Sciatic nerve (tissue), 2 donors: Measurements from ENCODE around the gene PLCXD1. TPM values are rescaled to one million over a fixed set of nuclear protein-coding genes. Genes with fewer than 3 reads are reported as not detected.
"Not testable (repeated sequence)": the region's sequence is repeated elsewhere in the genome, so short reads cannot be mapped to it uniquely, and the experiment has no call there.

ENCODE experiments used
- ATAC-seq: fragments of 200-7000 bp; cut with Tn5 transposase; one replicate; pipeline ENCODE4 v1.9.1; 2020; ENCODE audit warnings: mild to moderate bottlenecking, moderate library complexity
- DNase-seq: peaks from one replicate; pipeline ENCODE4 v3.0.0-alpha.2; 2020; ENCODE audit warnings: low spot score
- intact Hi-C: fragments of 100-400 bp; cut with DNase I; formaldehyde crosslinking; loops from one replicate; pipeline ENCODE4 v1.14.2; 2022
- total RNA-seq: library from RNA; stranded (reverse); fragmentation: NEBNext Ultra II Directional; extraction: Animal tissue kit (Norgen Biotek cat#: 25700); gene quantifications from one replicate; pipeline ENCODE4 v1.2.1, GENCODE V29; 2021
- donor health status: DM: no; HTN: no; CAD: no.
- donor health status: DM: no; HTN: no; CAD: no.

The PLCXD1 gene, protein sequence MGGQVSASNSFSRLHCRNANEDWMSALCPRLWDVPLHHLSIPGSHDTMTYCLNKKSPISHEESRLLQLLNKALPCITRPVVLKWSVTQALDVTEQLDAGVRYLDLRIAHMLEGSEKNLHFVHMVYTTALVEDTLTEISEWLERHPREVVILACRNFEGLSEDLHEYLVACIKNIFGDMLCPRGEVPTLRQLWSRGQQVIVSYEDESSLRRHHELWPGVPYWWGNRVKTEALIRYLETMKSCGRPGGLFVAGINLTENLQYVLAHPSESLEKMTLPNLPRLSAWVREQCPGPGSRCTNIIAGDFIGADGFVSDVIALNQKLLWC
- total RNA-seq = 11.0 TPM

GRCh38 chrX:281166-281999 is at the start of gene PLCXD1:
TSS of gene PLCXD1 (plus strand) at chrX:281381. CDS start at chrX:284188, 2,807 bp downstream.
- peak; percentile 57 for DNase-seq
- ATAC-seq = no peak
- intact Hi-C loops = no loop called here

DNA sequence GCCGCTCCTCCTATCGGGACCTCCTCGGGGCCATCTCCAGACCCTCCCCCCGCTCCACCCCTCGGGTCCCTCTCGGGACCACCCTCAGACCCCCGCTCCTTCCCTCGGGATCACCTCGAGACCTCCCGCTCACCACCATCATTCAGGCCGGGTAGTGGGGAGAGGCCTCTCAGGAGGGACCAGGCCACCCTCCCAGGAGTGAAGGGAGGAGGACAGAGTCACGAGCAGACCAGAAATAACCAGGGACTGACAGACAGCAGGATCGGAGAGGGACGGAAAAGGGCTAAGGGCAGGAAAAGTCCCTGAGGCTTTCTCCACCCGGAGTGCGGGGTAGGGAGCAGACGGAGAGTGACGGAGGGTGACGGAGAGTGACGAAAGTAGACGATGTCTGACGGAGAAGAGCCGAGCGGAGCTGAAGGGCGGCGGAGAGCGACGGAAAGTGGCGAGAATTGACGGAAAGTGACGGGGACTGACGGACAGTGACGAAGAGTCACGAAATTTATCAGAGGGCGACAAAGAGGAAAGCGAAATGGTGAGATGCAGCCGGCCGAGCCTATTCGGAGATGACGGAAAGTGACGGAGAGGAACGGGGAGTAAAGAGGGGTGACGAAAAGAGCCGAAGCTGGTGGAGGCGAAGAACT is 49.4 kb upstream of the PLCXD1 start:
- ATAC-seq = peak; percentile 98
- DNase-seq, intact Hi-C loops: not testable (repeated sequence)

DNA sequence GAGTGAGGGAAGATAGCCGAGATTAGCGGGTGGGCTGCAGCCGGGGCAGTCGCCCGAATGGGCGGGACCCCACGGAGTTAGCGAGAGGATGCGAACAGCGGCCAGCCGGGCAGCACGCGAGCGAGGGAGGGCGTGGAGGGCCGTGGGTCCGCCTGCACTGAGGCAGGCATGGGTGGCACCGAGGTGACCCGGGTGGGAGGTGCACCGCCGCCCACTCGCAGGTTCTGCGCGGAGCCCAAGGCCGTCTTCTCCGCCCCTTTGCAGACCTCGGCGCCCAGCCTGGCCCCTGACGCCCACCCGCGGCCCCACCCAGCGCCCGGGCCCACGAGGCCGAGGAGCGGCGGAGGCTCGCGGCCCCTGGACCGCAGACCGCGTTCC is 48.9 kb upstream of the PLCXD1 start:
- ATAC-seq = peak; percentile 48
- intact Hi-C loops = not testable (repeated sequence)

GRCh38 chrX:236201-236600 is 45.0 kb upstream of the PLCXD1 start:
- DNase-seq, ATAC-seq, intact Hi-C loops: not testable (repeated sequence)

More for the DNA sequence above, 48.9 kb upstream of the PLCXD1 start:
- DNase-seq = not testable (repeated sequence)

- intact Hi-C loops = no loop called here
- no peak for DNase-seq
- no peak for ATAC-seq
These were observed 30.2 kb upstream of the PLCXD1 start for GRCh38 chrX:250965-251364.

GRCh38 chrX:251396-252243 is 29.6 kb upstream of the PLCXD1 start:
- ATAC-seq, intact Hi-C loops, DNase-seq: not testable (repeated sequence)

DNA sequence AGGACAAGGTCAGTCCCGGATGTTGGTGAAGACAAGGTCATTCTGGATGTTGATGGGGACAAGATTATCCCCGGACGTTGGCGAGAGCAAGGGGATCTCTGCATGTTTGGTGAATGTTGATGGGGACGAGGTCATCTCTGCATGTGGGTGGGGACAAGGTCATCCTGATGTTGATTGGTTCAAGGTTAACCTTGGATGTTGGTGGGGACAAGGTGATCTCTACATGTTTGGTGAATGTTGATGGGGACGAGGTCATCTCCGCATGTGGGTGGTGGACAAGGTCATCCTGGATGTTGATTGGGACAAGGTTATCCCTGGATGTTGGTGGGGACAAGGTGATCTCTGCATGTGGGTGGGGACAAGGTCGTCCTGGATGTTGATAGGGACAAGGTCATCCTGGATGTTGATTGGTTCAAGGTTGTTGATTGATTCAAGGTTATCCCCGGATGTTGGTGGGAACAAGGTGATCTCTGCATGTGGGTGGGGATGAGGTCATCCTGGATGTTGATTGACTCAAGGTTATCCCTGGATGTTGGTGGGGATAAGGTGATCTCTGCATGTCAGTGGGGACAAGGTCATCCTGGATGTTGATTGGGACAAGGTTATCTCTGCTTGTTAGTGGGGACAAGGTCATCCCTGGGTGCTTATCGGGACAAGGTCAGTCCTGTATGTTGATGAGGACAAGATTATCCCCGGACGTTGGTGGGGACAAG is 28.8 kb upstream of the PLCXD1 start:
- intact Hi-C loops = no loop called here
- no peak for ATAC-seq
- DNase-seq = no peak

DNA sequence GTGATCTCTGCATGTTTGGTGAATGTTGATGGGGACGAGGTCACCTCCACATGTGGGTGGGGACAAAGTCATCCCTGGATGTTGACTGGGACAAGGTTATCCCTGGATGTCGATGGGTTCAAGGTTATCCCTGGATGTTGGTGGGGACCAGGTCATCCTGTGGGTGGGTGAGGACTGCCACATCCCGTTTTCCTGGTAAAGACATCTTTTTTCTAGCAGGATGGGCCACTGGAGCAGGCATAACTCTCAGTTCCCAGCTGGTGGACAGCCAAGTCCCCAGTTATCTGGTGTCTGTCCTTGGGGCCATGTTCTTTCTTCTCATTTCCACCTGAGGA is 28.3 kb upstream of the PLCXD1 start:
- ATAC-seq (no peak), DNase-seq (no peak)
- intact Hi-C loops = no loop called here

- DNase-seq (no peak), ATAC-seq (no peak)
- intact Hi-C loops = no loop called here
These were observed 27.5 kb upstream of the PLCXD1 start for GRCh38 chrX:253451-254297.

DNA sequence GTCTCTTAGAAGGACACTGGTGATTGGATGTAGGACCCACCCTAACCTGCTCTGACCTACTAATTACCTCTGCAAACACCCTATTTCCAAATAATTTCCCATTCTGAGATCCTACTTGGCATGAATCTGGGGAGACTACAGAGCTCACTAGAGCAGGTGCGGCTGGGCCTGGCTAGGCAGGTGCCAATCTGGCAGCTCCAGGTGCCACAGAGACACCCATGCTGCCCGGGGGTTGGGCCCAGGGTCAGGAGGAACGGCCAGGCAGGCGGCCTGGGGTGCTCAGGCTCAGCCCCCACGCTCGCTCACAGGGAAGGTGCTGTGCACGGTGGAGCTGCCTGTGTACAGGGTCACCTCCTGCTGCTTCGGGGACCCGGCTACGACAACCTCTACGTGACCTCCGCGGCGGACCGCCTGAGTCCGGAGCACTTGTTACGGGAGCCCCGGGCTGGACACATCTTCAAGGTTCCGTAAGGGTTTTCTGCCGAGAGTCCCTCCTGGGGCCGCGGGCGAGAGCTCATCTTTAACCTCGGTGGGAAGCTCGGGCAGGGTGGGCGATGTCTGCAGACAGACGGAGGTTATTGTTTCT is 26.5 kb upstream of the PLCXD1 start:
- intact Hi-C loops = no loop called here
- DNase-seq = no peak
- ATAC-seq = no peak

DNA sequence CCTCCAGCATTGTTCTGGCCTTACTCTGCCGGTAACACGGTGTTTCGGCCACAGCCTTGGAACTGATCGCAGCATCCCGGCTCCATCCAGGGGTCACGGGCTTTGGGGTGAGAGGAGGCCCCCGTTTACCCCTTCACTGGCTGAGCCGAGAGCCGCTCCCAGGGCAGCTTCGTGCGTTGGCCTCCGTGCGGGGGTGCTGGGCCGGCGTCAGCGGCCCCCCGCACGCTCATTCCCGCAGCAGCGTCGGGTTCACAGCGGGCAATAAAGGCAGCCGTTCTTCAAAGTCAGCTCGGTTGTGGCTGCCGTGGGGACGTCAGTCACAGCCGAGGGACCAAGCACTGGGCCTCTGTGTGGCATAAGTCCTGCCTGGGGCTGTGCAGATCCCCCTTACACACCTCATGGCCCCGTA is 25.3 kb upstream of the PLCXD1 start:
- ATAC-seq (no peak), DNase-seq (no peak)
- intact Hi-C loops = no loop called here

DNA sequence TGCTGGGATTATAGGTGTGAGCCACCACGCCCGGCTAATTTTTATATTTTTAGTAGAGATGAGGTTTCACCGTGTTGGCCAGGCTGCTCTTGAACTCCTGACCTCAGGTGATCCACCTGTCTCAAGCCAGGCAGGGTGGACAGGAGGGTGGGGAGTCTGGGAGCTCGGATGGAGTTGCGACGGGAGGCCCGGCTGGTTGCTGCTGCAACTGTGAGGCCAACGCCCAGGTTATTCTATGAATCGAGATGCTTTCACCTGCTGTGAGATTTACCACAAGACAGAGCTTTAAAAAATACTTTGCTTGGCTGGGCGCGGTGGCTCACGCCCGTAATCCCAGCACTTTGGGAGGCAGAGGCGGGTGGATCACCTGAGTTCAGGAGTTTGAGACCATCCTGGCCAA is 24.1 kb upstream of the PLCXD1 start:
- DNase-seq, intact Hi-C loops, ATAC-seq: not testable (repeated sequence)

DNA sequence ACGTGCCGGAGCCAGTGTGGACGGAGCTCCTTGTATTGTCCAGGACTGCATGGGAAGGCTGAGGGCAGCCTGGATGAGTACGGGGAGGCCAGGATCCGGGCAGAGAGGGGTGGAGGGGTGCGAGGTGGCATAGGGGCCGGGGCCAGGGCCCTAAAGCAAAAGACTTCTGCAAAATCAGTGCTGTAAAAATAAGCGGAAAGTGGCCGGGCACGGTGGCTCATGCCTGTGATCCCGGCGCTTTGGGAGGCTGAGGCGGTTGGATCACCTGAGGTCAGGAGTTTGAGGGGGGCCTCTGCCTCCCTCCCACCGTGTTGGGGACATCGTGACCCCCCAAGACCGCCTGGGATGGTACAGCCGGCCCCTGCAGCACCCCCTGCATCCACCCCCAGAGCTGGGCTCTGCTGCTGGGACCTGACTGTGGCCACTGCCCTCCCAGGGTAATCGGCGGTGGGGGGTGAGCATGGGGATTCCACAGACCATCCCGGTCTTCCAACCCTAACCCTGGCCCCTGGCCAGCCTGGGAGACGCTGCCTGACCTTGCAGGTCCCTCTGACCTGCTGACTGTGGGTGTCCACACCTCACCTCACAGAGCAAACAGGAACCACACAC is 23.4 kb upstream of the PLCXD1 start:
- ATAC-seq = no peak
- intact Hi-C loops = no loop called here
- no peak for DNase-seq

- DNase-seq = no peak
- intact Hi-C loops = no loop called here
- no peak for ATAC-seq
These were observed 22.7 kb upstream of the PLCXD1 start for GRCh38 chrX:258291-259040.

- DNase-seq (no peak), ATAC-seq (no peak)
- intact Hi-C loops = no loop called here
These were observed 21.4 kb upstream of the PLCXD1 start for GRCh38 chrX:259692-260355.
